HCT116 (cell line): Measurements from ENCODE around the gene CACNA1C. TPM values are rescaled to one million over a fixed set of nuclear protein-coding genes. Genes with fewer than 3 reads are reported as not detected.

ENCODE experiments used
- ATAC-seq: fragments of 200-7000 bp; cut with Tn5 transposase; 2 replicates; pipeline ENCODE4 v1.9.1; 2020; ENCODE audit warnings: mild to moderate bottlenecking, moderate library complexity
- BruUV-seq: library from RNA; stranded (reverse); fragments of 400-500 nt; replicated peaks from 2 replicates; lab custom pipeline; 2021; lab: Mats Ljungman, UMichigan
- CTCF ChIA-PET: fragments of 300-600 bp; sonication (Branson Sonifier 250); formaldehyde crosslinking; loops from one replicate; lab custom pipeline; 2021; ENCODE audit warnings: antibody characterized with exemption; lab: Charles Lee
- POLR2A ChIA-PET: fragments of 300-600, 350-600 bp; sonication (Branson Sonifier 250); formaldehyde crosslinking; loops from one replicate; lab custom pipeline; 2021; ENCODE audit warnings: antibody characterized with exemption; lab: Charles Lee
- RAD21 ChIA-PET, 2 experiments: fragments of 300-600 bp; sonication (Branson Sonifier 250); formaldehyde crosslinking; loops; one replicate each; lab custom pipeline; 2023; ENCODE audit warnings: low total read pairs in 2 of 2; ENCODE audit not compliant: uncharacterized antibody in 2 of 2, unreplicated experiment in 2 of 2, low non-redundant PET in 1 of 2; lab: Charles Lee
- DNase-seq: peaks from one replicate; pipeline ENCODE4 v3.0.0-alpha.2; 2010; ENCODE audit warnings: low read depth, low spot score
- H2AFZ ChIP-seq: fragments of 200-600 bp; shearing (Covaris generic), sonication (generic); 2 replicates; pipeline ENCODE4 v1.6.1; 2017; ENCODE audit warnings: low read depth, mixed run types, mixed read lengths, antibody characterized with exemption, low read length; ENCODE audit not compliant: poor library complexity, severe bottlenecking
- H3K27ac ChIP-seq: 2 replicates; pipeline ENCODE4 v1.5.1; 2012; ENCODE audit warnings: low read depth, low read length
- H3K27me3 ChIP-seq: fragments of 200-600 bp; sonication (generic); 2 replicates; pipeline ENCODE4 v1.6.1; 2016; ENCODE audit warnings: mixed run types, low read length, mixed read lengths; ENCODE audit not compliant: insufficient read depth
- H3K36me3 ChIP-seq, 2 experiments: fragments of 200-500 bp in 1 of 2; fragments of 200-600 bp in 1 of 2; sonication (Bioruptor generic) in 1 of 2; sonication (generic) in 1 of 2; 2 replicates each; pipeline versions ENCODE4 v1.5.1 to v1.6.1; 2014 to 2016; ENCODE audit warnings: low read length in 2 of 2, inconsistent platforms in 1 of 2, mixed read lengths in 1 of 2, mixed run types in 1 of 2; ENCODE audit not compliant: insufficient read depth in 2 of 2, control insufficient read depth in 1 of 2
- H3K4me1 ChIP-seq, 2 experiments: fragments of 200-600 bp in 1 of 2; sonication (generic) in 1 of 2; 2 replicates each; pipeline versions ENCODE4 v1.5.1 to v1.6.1; 2012 to 2017; ENCODE audit warnings: low read length in 2 of 2, inconsistent platforms in 1 of 2, mild to moderate bottlenecking in 1 of 2, mixed read lengths in 1 of 2, mixed run types in 1 of 2, moderate library complexity in 1 of 2; ENCODE audit not compliant: insufficient read depth in 2 of 2, control insufficient read depth in 1 of 2
- H3K4me2 ChIP-seq: fragments of 200-600 bp; sonication (generic); 2 replicates; pipeline ENCODE4 v1.6.1; 2017; ENCODE audit warnings: mixed run types, low read length, mixed read lengths
- H3K4me3 ChIP-seq, 2 experiments: fragments of 200-600 bp in 1 of 2; sonication (generic) in 1 of 2; replicated peaks in 1 of 2; 2 replicates each; pipeline ENCODE4 v1.5.1; 2011 to 2016; ENCODE audit warnings: low read length in 2 of 2, control low read depth in 1 of 2, low read depth in 1 of 2, mild to moderate bottlenecking in 1 of 2, mixed read lengths in 1 of 2, mixed run types in 1 of 2
- H3K79me2 ChIP-seq: fragments of 200-600 bp; sonication (generic); 2 replicates; pipeline ENCODE4 v1.6.1; 2017; ENCODE audit warnings: mild to moderate bottlenecking, mixed run types, low read length, moderate library complexity, mixed read lengths; ENCODE audit not compliant: insufficient read depth
- H3K9ac ChIP-seq: fragments of 200-600 bp; sonication (generic); 2 replicates; pipeline ENCODE4 v1.6.1; 2016; ENCODE audit warnings: low read length, mixed read lengths
- H3K9me2 ChIP-seq: fragments of 200-600 bp; sonication (generic), shearing (Covaris generic); 2 replicates; pipeline ENCODE4 v1.6.1; 2017; ENCODE audit warnings: mixed run types, mild to moderate bottlenecking, moderate library complexity; ENCODE audit not compliant: insufficient read depth
- H3K9me3 ChIP-seq, 2 experiments: fragments of 200-500 bp in 1 of 2; fragments of 200-600 bp in 1 of 2; sonication (Bioruptor generic) in 1 of 2; sonication (generic) in 1 of 2; 2 replicates each; pipeline ENCODE4 v1.6.1; 2014 to 2017; ENCODE audit warnings: low read length in 2 of 2, mixed read lengths in 2 of 2, inconsistent platforms in 1 of 2, low read depth in 1 of 2, mild to moderate bottlenecking in 1 of 2, mixed run types in 1 of 2, moderate library complexity in 1 of 2; ENCODE audit not compliant: control insufficient read depth in 1 of 2, insufficient read depth in 1 of 2
- H4K20me1 ChIP-seq: fragments of 200-600 bp; sonication (generic), shearing (Covaris generic); 2 replicates; pipeline ENCODE4 v1.6.1; 2017; ENCODE audit warnings: mixed run types, mild to moderate bottlenecking, moderate library complexity; ENCODE audit not compliant: insufficient read depth
- CBX3 ChIP-seq: IDR thresholded peaks from 2 replicates; pipeline ENCODE4 v1.6.1; 2012; ENCODE audit warnings: low read depth
- CTCF ChIP-seq, 3 experiments: fragments of 200-600 bp in 1 of 3; sonication (generic) in 1 of 3; IDR thresholded peaks in 2 of 3; conservative IDR thresholded peaks in 1 of 3; 2 replicates each; pipeline ENCODE4 v1.5.1; 2012 to 2017; ENCODE audit warnings: low read depth in 2 of 3, low read length in 2 of 3, antibody characterized with exemption in 1 of 3, borderline replicate concordance in 1 of 3, control low read depth in 1 of 3, mild to moderate bottlenecking in 1 of 3, mixed read lengths in 1 of 3, mixed run types in 1 of 3, moderate library complexity in 1 of 3; ENCODE audit not compliant: insufficient read depth in 1 of 3
- ELF1 ChIP-seq: IDR thresholded peaks from 2 replicates; pipeline ENCODE4 v1.6.1; 2012; ENCODE audit warnings: low read depth, borderline replicate concordance
- FOSL1 ChIP-seq: IDR thresholded peaks from 2 replicates; pipeline ENCODE4 v1.6.1; 2012; ENCODE audit warnings: low read depth
- MAX ChIP-seq: IDR thresholded peaks from 2 replicates; pipeline ENCODE4 v1.6.1; 2012
- RAD21 ChIP-seq: IDR thresholded peaks from 2 replicates; pipeline ENCODE4 v1.6.1; 2012; ENCODE audit warnings: low read depth, mild to moderate bottlenecking
- SIN3A ChIP-seq: IDR thresholded peaks from 2 replicates; pipeline ENCODE4 v1.6.1; 2012; ENCODE audit warnings: low read depth
- ZFX ChIP-seq: fragments of 450-650 bp; IDR thresholded peaks from 2 replicates; pipeline ENCODE4 v1.6.1; 2017
- intact Hi-C: fragments of 100-400 bp; cut with micrococcal nuclease; formaldehyde crosslinking; loops from 2 replicates; pipeline ENCODE4 v1.10.0; 2022
- total RNA-seq: library from RNA; stranded (reverse); gene quantifications from one replicate; pipeline ENCODE4 v1.2.1, GENCODE V29; 2021; ENCODE audit not compliant: unreplicated experiment
- TF ChIP-seq, protein P1 (sequence below): IDR thresholded peaks from 2 replicates; pipeline ENCODE4 v1.6.1; 2011; ENCODE audit warnings: mild to moderate bottlenecking, low read length, moderate library complexity; ENCODE audit not compliant: insufficient replicate concordance; ENCODE audit errors: extremely low read depth

Gene CACNA1C
- total RNA-seq, 1 experiment from 2014 or later, result 0.05 TPM

DNA sequence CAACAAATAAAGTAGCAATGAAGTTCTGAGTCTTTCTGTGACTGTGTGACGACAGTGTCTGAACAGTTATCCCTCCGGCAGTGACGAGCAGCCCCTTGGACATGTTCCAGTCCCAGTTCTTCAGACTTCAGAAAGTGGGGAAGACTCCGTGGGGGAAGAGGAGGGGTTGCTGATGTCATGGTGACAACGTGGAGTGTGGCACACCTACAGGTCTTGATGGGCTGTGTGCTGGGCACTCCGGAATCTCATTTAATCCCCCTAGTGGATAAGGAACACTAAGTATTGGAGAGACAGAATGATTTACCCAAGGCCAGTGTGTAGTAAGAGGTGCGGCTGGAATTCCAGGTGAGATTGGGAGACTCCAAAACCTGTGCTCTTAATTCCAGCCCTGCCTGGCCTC is 280.2 kb downstream of the CACNA1C start:
- Histone ChIP-seq H3K27me3 (no peaks in the 10 kb centered on the region), H3K9ac (no peak overlapping the region), H3K27ac (no peak overlapping the region), H3K79me2 (no peaks in the 10 kb centered on the region), H3K4me3 (no peak overlapping the region), H3K4me1 (peaks cover 37 to 55% of the 10 kb centered on the region in 2 experiments), H3K4me2 (0 out of 2 replicates have a peak overlapping the region, but pooled peaks have one; percentile 8), H3K9me3 (no peaks in the 10 kb centered on the region), H3K9me2 (no peaks in the 10 kb centered on the region), H3K36me3 (no peaks in the 10 kb centered on the region), H2AFZ (peak overlapping the region; percentile 85), H4K20me1 (no peaks in the 10 kb centered on the region)
- no TSS peak for BruUV-seq
- POLR2A ChIA-PET, result no interaction called here
- TF ChIP-seq CTCF (IDR thresholded peaks at IDR 0.05 in 2 of 3, conservative IDR thresholded peaks at IDR 0.05 in 1 of 3; ENCODE audit: borderline replicate concordance in 1 of 3, insufficient read depth in 1 of 3, low read depth in 2 of 3, low read length in 2 of 3) (peak in 2 of 3 experiments; percentile 26 to 31; a peak in 3 of 6 replicates), ELF1 (no peak)
- intact Hi-C loops, result loop anchor here (10.0 kb wide), 1 partner anchor 1442 kb away; no protein-coding TSS in a partner anchor
- CTCF ChIA-PET, result no interaction called here
- DNase-seq (peak; percentile 34), ATAC-seq (peak; percentile 64)
- RAD21 ChIA-PET, result no interaction called here

DNA sequence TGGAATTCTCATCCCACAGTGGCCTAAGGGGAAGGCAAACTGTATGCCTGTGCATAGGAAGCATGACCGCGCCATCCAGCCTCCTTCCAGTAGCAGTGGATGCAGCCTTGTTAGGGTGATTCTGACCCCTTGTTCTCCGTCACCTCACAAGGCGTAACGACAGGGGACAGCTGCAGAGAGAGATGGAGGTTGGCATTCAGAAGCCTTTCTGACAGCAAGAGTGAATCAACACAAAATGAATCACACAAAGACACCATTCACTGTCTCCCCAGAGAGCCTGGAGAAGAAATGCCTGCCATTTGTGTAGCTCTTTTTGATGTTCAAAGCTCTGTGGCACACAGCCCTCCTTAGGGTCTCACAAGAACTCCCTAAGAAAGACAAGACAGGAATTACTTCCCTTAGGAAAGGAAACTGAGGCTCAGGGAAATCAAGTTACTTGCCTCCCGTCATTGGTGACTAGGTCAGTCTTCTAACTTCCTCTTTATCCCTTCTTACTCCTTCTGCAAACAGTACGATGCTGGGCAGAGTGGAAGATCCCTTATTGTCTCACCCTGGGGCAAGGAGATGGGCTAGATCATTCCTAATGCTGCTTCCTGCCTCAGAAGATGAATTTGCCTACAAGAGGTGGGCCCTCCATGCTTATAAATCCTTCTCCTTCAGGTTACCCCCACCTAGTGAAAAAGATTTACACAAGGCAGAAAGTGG is 280.9 kb downstream of the CACNA1C start:
- H3K4me2 ChIP-seq, result no peak overlapping the region
- H3K4me3 ChIP-seq, result no peak overlapping the region
- BruUV-seq, result no TSS peak
- H3K36me3 ChIP-seq, result no peaks in the 10 kb centered on the region
- no peaks in the 10 kb centered on the region for H4K20me1 ChIP-seq
- POLR2A ChIA-PET, result no interaction called here
- CTCF ChIA-PET, result no interaction called here
- RAD21 ChIA-PET, result no interaction called here
- no peaks in the 10 kb centered on the region for H3K79me2 ChIP-seq
- ATAC-seq, result no peak
- no peaks in the 10 kb centered on the region for H3K9me2 ChIP-seq
- DNase-seq, result no peak
- no peak overlapping the region for H3K9ac ChIP-seq
- TF ChIP-seq MAX (no peak), FOSL1 (no peak), RAD21 (no peak), CBX3 (no peak), SIN3A (no peak), ELF1 (no peak), CTCF (IDR thresholded peaks at IDR 0.05 in 2 of 3, conservative IDR thresholded peaks at IDR 0.05 in 1 of 3; ENCODE audit: borderline replicate concordance in 1 of 3, insufficient read depth in 1 of 3, low read depth in 2 of 3, low read length in 2 of 3) (no peak), ZFX (no peak)
- TF ChIP-seq, protein P1, sequence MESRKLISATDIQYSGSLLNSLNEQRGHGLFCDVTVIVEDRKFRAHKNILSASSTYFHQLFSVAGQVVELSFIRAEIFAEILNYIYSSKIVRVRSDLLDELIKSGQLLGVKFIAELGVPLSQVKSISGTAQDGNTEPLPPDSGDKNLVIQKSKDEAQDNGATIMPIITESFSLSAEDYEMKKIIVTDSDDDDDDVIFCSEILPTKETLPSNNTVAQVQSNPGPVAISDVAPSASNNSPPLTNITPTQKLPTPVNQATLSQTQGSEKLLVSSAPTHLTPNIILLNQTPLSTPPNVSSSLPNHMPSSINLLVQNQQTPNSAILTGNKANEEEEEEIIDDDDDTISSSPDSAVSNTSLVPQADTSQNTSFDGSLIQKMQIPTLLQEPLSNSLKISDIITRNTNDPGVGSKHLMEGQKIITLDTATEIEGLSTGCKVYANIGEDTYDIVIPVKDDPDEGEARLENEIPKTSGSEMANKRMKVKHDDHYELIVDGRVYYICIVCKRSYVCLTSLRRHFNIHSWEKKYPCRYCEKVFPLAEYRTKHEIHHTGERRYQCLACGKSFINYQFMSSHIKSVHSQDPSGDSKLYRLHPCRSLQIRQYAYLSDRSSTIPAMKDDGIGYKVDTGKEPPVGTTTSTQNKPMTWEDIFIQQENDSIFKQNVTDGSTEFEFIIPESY, result no peak
- no peak overlapping the region for H3K27ac ChIP-seq
- peaks cover 42 to 62% of the 10 kb centered on the region in 2 experiments for H3K4me1 ChIP-seq
- H3K27me3 ChIP-seq, result no peaks in the 10 kb centered on the region
- intact Hi-C loops, result loop anchor here (10.0 kb wide), 1 partner anchor 1441 kb away; no protein-coding TSS in a partner anchor
- H3K9me3 ChIP-seq, result no peaks in the 10 kb centered on the region
- no peak overlapping the region for H2AFZ ChIP-seq
